Measurements from ENCODE around the gene DUSP10.

Gene DUSP10

DNA sequence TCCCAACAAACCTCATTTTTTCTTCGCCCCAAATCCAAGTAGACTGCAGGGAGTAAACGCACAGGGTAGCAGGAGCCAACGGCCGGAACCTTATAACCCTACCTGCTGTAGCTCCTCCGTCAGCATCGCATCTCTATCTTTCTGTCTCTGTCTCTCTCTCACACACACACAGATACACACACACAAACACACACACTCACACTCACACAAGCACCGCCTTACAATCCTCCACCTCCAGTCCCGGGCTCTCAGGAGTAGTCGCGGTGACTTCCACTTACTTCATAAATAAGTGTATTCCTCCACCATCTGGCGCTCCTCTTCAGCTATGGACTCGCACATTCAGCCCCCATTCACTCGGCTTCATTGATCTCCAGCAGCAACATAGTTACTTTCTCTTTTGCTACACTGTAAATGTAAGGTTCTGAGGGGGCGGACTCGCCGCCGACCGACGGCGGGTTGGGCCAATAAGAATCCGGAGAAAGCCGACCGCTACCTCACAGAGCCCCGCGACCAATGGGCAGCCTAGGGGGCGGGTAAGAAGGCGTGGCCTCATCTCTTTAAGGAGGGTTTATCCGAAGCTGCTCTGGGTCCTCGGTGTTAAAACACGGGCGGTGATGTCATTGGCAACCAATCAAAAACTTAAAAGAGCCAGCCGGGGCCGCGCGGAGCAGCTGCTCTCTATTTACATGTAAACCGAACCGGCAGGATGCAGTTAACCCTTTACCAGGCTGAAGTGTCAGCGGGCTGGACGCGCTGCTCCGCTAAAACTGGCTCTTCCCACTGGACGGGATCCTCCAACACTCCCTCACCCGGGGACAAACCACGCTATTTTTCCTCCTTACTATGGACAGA is at the start of gene DUSP10:
DUSP10 (minus strand) TSS at position 387 of the 852 bp plus-strand sequence. CDS start 2,345 bp downstream, outside the sequence.
- DNase-seq = peak; percentile 98

DNA sequence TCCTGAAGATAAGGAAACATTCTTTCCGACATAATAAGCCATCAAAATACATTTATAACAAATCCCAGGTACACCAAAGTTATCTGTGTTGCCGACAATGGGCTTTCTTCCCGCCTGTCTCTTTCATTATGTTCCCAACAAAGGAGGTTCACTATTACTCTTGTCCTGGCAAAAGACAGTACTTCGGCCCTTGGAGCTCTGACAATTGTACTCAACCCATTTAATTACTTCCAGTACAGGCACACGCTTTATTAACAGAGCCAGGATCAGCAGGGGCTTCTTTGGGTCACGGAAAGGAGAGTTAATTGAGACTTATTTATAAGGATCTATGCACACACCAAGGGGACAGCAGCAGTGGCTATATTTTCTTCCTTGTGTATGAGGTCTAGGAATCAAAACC is 46.6 kb upstream of the DUSP10 start:
- no peak for DNase-seq

- DNase-seq = no peak
These were observed 44.8 kb upstream of the DUSP10 start for GRCh38 chr1:221786647-221787046.

DNA sequence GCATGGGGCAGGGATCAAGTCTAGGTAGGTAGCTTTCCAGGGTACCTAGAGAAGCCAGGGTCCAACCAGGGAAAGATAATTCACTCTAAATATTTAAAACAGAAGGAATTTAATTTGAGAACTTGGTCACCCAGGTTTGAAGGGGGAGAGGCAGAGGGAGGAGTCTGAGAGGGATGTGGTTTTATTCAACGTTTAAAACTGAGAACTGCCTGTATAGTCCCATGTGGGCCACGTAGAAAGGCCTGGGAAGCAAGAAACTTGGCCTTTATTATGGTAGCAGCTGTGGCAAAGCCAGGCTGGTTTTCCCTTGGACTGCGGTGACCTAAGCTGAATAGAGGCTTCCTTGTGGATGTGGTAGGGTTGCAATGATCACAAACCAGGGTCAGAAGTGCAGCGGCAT is 42.0 kb upstream of the DUSP10 start:
- DNase-seq = no peak

DNA sequence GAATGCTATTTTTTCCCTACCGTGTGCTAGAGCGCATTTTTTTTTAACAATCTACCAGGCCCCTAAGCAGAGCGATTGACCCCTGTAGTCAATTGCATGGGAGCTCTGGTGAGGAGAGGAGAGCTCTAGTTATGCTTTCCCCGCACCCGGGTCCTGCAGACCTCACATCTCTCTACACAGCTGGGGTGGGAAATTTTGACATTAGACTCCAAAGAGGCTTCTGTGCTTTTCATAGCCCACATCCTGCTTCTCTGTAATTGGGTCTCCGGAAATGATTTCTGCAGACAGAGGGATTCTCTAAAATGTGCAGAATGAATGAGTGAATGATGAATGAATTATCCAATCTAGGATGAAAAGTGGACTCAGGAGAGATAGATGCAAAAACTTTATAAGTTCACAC is 41.5 kb upstream of the DUSP10 start:
- no peak for DNase-seq

DNA sequence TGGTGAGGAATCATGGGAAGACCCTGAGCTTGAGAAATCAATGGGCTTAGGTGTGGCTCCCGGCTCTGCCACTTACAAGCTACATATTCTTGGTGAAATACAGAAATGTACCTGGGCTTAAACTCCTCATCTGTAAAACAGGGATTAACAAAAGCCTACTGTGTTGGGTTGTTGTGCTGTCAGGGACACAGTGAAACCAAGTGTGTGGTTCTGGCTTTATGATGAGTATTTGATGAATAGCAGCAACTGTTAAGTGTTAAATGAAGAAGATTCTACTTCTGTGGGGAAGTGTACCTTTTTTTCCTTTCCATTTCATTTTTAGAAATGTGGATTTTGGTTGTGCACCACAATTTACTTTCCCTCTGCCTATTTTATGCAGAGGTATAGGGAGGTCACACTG is 41.1 kb upstream of the DUSP10 start:
- DNase-seq = no peak

- no peak for DNase-seq
These were observed 40.6 kb upstream of the DUSP10 start for GRCh38 chr1:221782477-221782876.

DNA sequence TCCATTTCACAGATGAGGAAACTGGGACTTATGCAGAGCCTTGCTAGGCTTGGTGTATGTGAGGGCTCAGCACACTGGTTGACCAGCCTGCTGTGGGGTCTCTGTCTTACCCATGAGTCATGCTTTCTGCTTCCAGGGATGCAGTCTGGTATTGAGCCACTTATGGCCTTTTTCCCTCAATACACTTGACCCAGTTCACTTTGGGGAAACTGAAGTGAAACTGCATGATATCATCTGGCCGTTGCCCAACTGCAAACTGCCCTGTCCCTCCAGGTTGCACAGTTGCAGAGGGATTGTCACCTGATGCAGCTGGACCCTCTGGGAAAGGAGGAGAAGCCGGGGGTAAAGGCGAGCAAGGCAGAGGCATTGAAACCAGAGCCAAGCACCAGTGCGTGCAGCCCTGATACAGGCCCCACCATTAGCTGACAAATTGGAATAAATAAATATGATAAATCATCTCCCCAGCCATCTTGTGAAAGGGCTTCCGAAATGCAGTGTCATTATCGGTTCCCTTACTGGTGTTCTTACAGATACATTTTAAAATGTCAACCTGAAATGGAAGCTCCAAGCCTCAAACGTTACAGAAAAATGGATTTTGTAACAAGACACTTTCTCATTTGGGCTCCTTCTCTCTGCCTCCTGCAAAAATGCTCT is 39.3 kb upstream of the DUSP10 start:
- DNase-seq = no peak

- no peak for DNase-seq
These were observed 38.3 kb upstream of the DUSP10 start for GRCh38 chr1:221780175-221780574.

GRCh38 chr1:221779771-221780170 is 37.9 kb upstream of the DUSP10 start:
- no peak for DNase-seq

DNA sequence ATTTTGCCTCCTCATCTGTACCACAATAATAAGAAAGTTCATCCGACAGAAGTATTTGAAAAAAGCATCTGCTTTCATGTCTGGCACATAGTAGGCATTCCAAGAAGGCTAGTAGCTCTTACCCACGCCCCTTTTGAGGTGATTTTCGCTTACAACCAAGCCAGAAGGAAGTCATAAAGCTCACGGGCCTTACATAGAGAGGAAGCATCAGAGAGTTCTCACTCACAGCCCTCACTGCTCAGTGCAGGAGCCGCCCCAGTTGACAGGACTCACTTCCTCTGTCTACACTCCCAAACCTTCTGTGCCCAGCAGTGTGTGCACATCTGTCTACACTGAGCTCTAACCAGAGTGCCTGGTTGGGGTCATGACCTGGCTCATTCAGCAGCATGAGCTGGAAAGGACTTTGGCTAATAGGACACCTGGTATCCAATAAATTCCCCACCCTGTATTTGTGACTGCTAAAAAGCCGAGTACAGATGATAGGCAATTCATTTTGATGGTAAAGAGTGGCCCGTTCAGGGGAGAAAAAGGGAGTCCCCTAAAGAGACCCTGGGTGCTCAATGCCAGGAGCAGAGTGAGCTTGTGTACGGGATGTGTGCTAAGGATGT is 36.8 kb upstream of the DUSP10 start:
- DNase-seq = no peak

DNA sequence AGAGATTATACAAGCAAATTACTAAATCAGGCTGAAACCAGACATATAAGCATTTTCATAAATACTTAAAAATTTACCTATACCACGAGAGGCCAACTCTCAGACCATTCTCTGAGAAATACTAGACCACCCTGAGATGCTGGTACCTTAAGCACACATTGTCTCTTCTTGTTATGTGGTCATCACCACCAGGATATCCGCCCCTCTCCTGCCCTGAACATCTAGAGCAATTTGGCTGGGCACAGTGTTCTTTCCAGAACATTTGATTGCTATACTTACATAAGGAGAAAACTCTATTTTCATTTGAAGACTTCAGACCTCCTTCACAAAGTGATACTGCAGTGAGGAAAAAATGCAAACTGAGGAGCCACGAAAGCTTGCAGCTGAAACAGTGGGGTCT is 36.2 kb upstream of the DUSP10 start:
- no peak for DNase-seq

DNA sequence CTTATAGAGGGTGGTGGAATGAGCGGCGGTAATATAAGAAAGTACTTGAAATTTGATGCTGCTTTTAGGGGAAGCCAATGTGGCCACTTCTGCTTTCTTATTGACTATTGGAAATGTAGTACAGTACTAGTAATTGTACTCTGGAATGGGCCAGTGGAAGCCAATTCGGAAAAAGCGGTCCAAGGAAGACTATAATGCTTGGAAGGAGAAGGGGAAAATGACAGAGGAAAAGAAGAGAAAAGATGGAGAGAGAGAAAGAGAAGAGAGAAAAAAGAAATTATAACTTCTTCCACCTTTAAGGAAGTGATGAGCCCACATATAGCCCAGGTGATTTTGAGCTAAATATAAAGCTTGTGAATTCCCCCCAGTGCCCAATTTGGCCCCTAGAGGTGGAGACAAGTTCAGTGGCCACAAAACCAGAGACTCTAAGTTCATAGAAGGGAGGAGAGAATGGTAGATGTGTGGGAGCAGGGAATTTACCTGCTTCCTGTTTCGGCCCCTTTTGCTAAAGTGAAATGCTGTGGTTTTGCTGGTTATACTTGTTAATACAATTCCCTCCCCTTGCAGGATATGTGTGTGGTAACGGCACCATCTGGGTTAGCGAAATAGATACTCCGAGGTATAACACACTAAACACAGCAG is 35.7 kb upstream of the DUSP10 start:
- no peak for DNase-seq

GRCh38 chr1:221776495-221777301 is 34.8 kb upstream of the DUSP10 start:
- DNase-seq = no peak

- no peak for DNase-seq
These were observed 33.3 kb upstream of the DUSP10 start for GRCh38 chr1:221775206-221775605.

DNA sequence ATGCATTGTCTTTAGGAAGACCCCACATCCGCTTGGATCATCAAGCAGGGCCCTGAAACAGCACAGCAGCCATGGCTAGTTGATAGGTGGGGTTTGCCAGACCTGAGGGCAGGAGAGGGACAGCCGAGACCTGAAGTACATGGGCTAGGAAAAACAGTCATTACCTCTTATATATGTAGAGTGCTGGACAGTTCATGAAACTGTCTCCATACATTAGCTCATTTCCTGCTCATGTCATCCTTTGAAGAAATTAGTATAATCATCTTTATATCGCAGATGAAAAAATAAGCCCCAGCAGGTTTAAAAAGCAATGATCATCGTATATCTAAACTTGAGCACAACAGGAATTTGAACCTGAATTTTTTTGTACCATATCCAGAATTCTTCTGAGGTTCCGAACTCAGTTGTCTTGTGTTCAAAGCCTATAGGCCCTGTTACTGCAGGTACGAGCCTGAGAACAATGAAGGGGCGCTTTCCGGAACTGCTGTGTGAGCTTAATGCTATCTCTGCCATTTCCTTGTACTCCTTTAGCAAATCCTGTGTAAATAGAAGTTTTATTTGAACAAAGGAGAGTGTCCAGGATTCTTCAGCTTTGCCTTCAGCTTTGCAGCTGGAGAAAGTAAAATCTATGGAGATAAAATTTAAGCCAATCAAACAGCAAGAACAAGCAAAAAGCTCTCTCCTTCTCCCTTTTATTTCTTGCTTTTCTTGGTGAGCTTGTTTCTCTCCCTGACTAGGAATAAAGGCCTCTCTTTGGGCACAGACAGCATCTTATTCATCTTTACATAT is 32.4 kb upstream of the DUSP10 start:
- DNase-seq = no peak

DNA sequence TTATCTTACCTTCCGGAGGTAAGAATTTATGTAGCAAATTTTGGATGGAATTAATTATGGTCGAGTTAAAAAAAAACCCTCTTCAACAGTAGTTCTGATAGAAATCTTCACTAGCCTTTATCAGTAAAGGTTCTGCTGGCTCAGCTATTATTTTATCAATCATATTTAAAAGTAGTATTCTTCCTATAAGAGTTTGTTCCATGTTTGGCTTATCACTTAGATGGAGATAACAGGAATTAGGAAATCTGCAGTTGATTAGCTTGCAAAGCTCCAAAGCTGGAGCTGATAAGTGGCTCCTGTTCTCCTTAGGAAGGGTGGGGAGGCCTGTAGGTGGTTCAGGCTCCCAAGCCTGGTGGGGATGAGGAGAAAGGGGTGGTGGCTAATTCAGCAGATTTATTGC is 31.5 kb upstream of the DUSP10 start:
- no peak for DNase-seq

- DNase-seq = no peak
These were observed 30.2 kb upstream of the DUSP10 start for GRCh38 chr1:221772117-221772516.

- no peak for DNase-seq
These were observed 26.7 kb upstream of the DUSP10 start for GRCh38 chr1:221768444-221769066.

GRCh38 chr1:221766210-221766609 is 24.3 kb upstream of the DUSP10 start:
- no peak for DNase-seq

GRCh38 chr1:221765527-221765926 is 23.6 kb upstream of the DUSP10 start:
- DNase-seq = no peak

All from right forelimb (tissue), 1 donor.